Hepatocyte (in vitro differentiated cells): Measurements from ENCODE around the gene DEFB124.

ENCODE experiments used
- CTCF ChIP-seq: fragments of 200-600 bp; sonication (generic); IDR thresholded peaks from 2 replicates; pipeline ENCODE4 v1.5.1; 2016; ENCODE audit warnings: antibody characterized with exemption, mild to moderate bottlenecking; ENCODE audit not compliant: poor library complexity
- EZH2 ChIP-seq: fragments of 200-600 bp; sonication (generic); IDR thresholded peaks from 2 replicates; pipeline ENCODE4 v1.6.1; 2016; ENCODE audit warnings: antibody characterized with exemption, mild to moderate bottlenecking, borderline replicate concordance

- TF ChIP-seq CTCF (no peak), EZH2 (no peak)
Observed at GRCh38 chr20:31508517-31509244, 33.8 kb upstream of the DEFB124 start.
